ENCODE measurements around the gene SV2C. TPM values are rescaled to one million over a fixed set of nuclear protein-coding genes. Genes with fewer than 3 reads are reported as not detected.

The SV2C gene
- total RNA-seq, 1 donor from 2014 or later: not detected

DNA sequence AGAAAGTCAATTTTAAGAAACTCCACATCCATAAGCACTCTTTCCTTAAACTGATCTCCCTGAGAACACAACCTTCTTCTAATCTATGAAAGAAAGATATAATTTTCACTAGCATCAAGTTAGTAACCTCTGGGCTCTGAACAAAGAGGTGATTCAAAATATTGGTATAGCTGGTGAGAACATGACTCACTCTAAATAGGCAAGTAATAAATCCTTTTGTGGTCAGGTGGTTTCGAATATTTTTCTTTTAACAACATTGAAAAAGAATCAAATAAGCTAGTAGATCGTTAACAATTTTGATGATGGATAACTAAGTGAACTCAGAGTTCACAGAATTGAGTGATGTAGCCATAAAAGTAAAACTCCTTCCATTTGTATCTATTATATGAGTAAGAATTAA, 169.3 kb downstream of the SV2C start:
- no peaks in the 10 kb centered on the region for H3K9me3 Mint-ChIP-seq
- CTCF ChIA-PET: interaction anchor here (1.4 kb wide), 1 partner anchor 1202 kb away, joined by 3 read pairs; no protein-coding TSS in a partner anchor
- intact Hi-C loops (cut with micrococcal nuclease): no loop called here
- ATAC-seq (ENCODE audit: low read depth) (no peak), DNase-seq (no peak)
- H3K27me3 Mint-ChIP-seq: peaks cover 15% of the 10 kb centered on the region
- no peak for TF ChIP-seq CTCF (IDR thresholded peaks at IDR 0.05)
- H3K4me3 Mint-ChIP-seq: no peak overlapping the region
- no peak overlapping the region for H3K27ac Mint-ChIP-seq
- peaks cover 2% of the 10 kb centered on the region for H3K4me1 Mint-ChIP-seq
- POLR2A ChIA-PET: no interaction called here
- H3K36me3 Mint-ChIP-seq (ENCODE audit: low read depth): no peaks in the 10 kb centered on the region

- ATAC-seq (ENCODE audit: low read depth) (peak; percentile 77), DNase-seq (no peak)
- POLR2A ChIA-PET: no interaction called here
- TF ChIP-seq CTCF (IDR thresholded peaks at IDR 0.05): no peak
- intact Hi-C loops (cut with micrococcal nuclease): loop anchor here (1.0 to 2.0 kb wide), 5 partner anchors 81 to 1206 kb away; partner anchors contain the start of gene ANKRD31
- Mint-ChIP-seq H3K27me3 (peaks cover 15% of the 10 kb centered on the region), H3K4me1 (peaks cover 2% of the 10 kb centered on the region), H3K9me3 (no peaks in the 10 kb centered on the region), H3K4me3 (no peak overlapping the region), H3K27ac (no peak overlapping the region), H3K36me3 (ENCODE audit: low read depth) (no peaks in the 10 kb centered on the region)
- CTCF ChIA-PET: interaction anchor here (0.6 to 2.0 kb wide), 7 partner anchors 12 to 1493 kb away, joined by 3 to 9 read pairs (median 3); partner anchors contain the start of gene ANKRD31
These were observed 173.1 kb downstream of the SV2C start for GRCh38 chr5:76256116-76256889.

- ChIA-PET CTCF (interaction anchor here (1.3 to 2.0 kb wide), 3 partner anchors 15 to 1021 kb away, joined by 4 to 9 read pairs (median 4); partner anchors contain the start of gene ANKRD31), POLR2A (no interaction called here)
- ATAC-seq (ENCODE audit: low read depth): no peak
- H3K27me3 Mint-ChIP-seq: peaks cover 14% of the 10 kb centered on the region
- intact Hi-C loops (cut with micrococcal nuclease): loop anchor here (2.0 kb wide), 1 partner anchor 1021 kb away; the partner anchor contains the start of gene ANKRD31
- peaks cover 2% of the 10 kb centered on the region for H3K4me1 Mint-ChIP-seq
- no peak for TF ChIP-seq CTCF (IDR thresholded peaks at IDR 0.05)
- DNase-seq: no peak
- no peaks in the 10 kb centered on the region for H3K9me3 Mint-ChIP-seq
- H3K4me3 Mint-ChIP-seq: no peak overlapping the region
- H3K36me3 Mint-ChIP-seq (ENCODE audit: low read depth): no peaks in the 10 kb centered on the region
- no peak overlapping the region for H3K27ac Mint-ChIP-seq
These were observed 174.1 kb downstream of the SV2C start for GRCh38 chr5:76257225-76257833.

DNA sequence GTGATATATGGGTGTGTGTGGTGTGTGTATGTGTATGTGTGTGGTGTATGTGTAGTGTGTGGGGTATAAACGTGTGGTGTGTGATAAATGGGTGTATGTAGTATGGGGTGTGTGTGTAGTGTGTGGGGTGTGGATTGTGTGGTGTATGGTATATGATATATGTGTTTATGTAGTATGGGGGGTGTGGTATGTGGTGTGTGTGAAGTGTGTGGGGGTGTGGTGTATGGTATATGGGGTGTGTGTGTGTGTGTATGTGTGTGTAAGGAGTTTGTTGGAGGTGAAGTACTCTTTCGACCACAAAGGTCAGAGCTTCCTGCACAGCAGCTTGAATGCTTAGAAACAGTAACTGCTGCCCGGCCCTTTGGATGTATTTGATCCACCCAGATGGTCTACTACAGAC, 174.7 kb downstream of the SV2C start:
- POLR2A ChIA-PET: no interaction called here
- CTCF ChIA-PET: no interaction called here
- no peak for TF ChIP-seq CTCF (IDR thresholded peaks at IDR 0.05)

DNA sequence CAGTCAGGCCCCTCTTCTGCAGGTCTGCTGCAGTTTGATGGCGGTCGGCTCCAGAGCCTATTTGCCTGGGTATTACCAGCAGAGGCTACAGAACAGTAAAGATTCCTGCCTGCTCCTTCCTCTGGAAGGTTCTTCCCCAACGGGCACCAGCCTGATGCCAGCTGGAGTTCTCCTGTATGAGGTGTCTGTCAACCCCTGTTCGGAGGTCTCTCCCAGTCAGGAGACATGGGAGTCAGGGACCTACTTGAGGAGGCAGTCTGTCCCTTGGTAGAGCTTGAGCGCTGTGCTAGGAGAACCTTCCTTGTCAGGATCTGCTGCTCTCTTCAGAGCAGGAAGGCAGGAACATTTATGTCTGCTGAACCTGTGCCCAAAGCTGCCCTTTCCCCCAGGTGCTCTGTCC, 181.5 kb downstream of the SV2C start:
- Mint-ChIP-seq H3K36me3 (ENCODE audit: low read depth) (no peaks in the 10 kb centered on the region), H3K27me3 (peaks cover 27% of the 10 kb centered on the region), H3K4me3 (no peak overlapping the region), H3K4me1 (no peaks in the 10 kb centered on the region), H3K27ac (no peak overlapping the region), H3K9me3 (no peaks in the 10 kb centered on the region)
- CTCF ChIA-PET: no interaction called here
- TF ChIP-seq CTCF (IDR thresholded peaks at IDR 0.05): no peak
- no peak for ATAC-seq (ENCODE audit: low read depth)
- intact Hi-C loops (cut with micrococcal nuclease): no loop called here
- DNase-seq: no peak
- POLR2A ChIA-PET: no interaction called here

More for the DNA sequence above, 174.7 kb downstream of the SV2C start:
- Mint-ChIP-seq H3K4me3 (no peak overlapping the region), H3K36me3 (ENCODE audit: low read depth) (no peaks in the 10 kb centered on the region), H3K9me3 (no peaks in the 10 kb centered on the region), H3K27me3 (peaks cover 14% of the 10 kb centered on the region), H3K27ac (no peak overlapping the region), H3K4me1 (peaks cover 2% of the 10 kb centered on the region)
- DNase-seq (no peak), ATAC-seq (ENCODE audit: low read depth) (no peak)
- intact Hi-C loops (cut with micrococcal nuclease): loop anchor here (2.0 kb wide), 1 partner anchor 1021 kb away; the partner anchor contains the start of gene ANKRD31

Data from activated B cell treated with CpG ODN at 0.5 μM for 24 hours (primary cell).